ENCODE data around the gene PPL.

- TF ChIP-seq CREB1 (IDR thresholded peaks at IDR 0.05; ENCODE audit: low read depth) (no peak), YY1 (IDR thresholded peaks at IDR 0.05; ENCODE audit: low read depth) (no peak), MAX (IDR thresholded peaks at IDR 0.05) (no peak)
Observed at GRCh38 chr16:4948903-4949766, 12.2 kb upstream of the PPL start.
